GM19438 (cell line): Measurements from ENCODE around the gene PRODH2.
"Not testable (repeated sequence)": the region's sequence is repeated elsewhere in the genome, so short reads cannot be mapped to it uniquely, and the experiment has no call there.

ENCODE experiments used
- ATAC-seq: cut with Tn5 transposase; IDR thresholded peaks from one replicate; pipeline ENCODE4 v1.9.1; 2021; ENCODE audit warnings: low read depth; ENCODE audit not compliant: unreplicated experiment

The PRODH2 gene

DNA sequence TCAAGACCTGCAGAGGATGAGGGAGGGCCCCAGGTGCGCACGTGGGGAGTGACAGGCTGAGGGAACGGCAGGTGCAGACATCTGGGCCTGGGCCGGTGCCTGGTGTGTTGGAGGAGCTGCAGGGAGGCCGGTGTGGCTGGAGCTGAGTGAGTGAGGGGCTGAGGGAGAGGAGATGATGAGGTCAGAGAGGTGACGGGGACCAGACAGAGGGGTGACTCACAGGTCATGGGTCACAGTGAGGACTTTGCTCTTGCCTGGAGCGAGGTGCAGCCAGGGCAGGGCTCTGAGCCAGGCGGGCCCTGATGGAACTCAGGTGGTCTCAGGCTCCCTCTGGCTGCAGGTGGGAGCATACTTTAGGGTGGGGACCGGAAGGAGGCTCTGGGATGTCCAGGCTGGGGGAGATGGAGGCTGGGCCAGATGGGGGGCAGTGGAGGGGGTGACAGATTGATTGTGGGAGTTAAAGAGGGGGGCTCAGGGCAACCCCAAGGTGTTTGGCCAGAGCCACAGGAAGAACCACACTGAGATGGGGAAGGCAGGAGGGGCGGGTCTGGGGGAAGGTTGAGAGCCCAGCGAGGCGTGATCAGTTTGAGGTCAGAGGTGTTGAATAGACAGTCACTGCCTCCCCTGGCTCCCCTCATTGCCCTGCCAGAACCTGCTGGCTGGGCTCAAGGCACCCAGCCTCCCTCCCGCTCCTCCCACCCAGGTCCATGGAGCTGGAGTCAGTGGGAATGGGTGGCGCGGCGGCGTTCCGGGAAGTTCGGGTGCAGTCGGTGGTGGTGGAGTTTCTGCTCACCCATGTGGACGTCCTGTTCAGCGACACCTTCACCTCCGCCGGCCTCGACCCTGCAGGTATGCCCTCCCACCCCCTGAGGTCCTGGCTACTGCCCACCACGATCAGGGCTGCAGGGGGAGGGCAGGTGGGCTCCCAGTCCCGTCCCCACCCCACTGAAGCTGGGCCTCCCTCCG lies 28.9 kb downstream of the PRODH2 start:
- ATAC-seq, result no peak

DNA sequence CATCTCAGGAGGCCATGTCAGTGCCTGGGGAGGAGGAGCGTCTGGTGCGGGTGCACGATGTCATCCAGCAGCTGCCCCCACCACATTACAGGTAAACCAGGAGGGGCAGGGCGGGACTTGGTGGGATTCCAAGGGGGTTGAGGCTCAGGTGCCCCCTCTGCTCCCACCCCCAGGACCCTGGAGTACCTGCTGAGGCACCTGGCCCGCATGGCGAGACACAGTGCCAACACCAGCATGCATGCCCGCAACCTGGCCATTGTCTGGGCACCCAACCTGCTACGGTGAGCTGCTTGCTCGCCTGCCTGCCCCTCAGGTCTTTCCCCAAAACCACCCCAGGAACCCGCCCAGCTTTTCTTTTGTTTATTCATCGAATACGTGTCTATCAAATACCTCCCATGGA lies 30.1 kb downstream of the PRODH2 start:
- ATAC-seq, result no peak

DNA sequence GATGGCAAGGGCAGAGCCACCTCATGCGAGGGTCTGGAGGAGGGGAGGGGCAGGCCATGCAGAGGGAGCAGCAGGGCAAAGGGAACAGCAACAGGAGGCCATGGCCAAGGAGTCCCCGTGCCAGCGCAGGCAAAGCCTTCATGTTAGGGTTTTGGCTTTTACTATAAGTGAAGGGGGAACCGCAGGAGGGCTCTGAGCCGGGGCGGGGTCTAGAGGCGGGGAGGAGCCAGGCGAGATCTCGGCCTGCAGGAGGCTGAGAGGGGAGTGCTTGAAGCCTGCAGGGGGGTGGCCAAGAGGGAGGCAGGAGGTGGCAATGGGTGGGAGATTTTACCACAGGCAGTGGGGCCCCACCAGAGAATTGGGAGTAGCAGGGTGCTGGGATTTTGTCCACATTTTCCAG lies 31.0 kb downstream of the PRODH2 start:
- ATAC-seq, result no peak

DNA sequence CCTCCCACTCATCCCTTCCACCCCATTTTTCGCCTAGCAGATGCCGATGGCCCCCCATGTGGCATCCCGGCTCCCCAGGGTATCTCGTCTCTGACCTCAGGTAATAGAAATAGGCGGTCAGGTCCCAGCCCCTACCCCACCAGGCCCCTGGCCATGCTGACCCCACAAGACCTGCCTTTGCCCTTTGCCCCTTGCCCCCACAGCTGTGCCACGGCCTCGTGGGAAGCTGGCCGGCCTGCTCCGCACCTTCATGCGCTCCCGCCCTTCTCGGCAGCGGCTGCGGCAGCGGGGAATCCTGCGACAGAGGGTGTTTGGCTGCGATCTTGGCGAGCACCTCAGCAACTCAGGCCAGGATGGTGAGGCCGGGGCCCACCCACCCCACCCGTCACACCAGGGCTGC lies 31.9 kb downstream of the PRODH2 start:
- ATAC-seq, result no peak

DNA sequence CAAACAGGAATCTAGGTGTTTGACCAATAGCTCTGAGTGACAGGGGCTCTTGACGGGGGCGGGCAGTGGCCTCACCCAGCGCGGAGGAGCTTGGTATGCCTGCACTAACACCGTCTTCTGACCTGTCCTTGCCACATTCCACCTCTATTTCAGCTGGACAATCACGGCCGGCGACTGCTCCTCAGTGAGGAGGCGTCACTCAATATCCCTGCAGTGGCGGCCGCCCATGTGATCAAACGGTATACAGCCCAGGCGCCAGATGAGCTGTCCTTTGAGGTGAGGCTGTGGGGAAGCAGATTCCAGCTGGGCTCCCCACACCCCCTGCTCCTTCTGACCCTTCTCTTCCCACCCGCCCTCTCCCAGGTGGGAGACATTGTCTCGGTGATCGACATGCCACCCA lies 32.6 kb downstream of the PRODH2 start:
- no peak for ATAC-seq

DNA sequence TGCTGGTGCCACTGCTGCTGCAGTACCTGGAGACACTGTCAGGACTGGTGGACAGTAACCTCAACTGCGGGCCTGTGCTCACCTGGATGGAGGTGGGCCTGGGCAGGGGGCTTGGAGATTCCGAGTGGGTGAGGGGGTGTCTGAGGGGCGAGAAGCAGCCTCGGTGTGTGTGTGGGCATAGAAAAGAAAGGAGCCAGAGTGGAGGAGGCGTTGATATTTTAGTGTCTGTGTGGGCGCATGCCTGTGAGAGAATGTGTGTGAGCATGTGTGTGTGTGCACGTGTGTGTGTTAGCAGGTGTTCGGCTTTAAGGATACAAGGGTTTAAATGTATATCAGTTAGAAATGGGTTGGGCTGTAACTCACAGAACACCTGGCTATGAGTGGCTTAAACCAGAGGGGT lies 33.6 kb downstream of the PRODH2 start:
- no peak for ATAC-seq

DNA sequence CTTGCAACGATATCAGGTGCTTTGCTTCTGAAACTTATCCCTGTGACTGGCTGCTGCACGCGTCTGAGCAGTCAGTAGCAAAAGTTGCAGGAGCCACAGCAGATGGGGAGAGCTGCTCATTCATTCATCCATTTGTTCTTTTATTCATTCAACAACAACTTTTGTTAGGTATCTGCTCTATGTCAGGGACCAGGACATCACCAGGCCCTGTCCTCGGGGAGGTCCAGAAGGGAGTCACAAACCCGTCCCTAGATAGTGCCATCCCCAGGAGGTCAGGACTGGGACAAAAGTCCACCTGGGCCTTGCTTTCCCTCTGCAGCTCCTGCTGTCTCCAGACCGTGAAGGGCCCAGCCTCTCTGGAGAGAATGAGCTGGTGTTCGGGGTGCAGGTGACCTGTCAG lies 34.7 kb downstream of the PRODH2 start:
- no peak for ATAC-seq

DNA sequence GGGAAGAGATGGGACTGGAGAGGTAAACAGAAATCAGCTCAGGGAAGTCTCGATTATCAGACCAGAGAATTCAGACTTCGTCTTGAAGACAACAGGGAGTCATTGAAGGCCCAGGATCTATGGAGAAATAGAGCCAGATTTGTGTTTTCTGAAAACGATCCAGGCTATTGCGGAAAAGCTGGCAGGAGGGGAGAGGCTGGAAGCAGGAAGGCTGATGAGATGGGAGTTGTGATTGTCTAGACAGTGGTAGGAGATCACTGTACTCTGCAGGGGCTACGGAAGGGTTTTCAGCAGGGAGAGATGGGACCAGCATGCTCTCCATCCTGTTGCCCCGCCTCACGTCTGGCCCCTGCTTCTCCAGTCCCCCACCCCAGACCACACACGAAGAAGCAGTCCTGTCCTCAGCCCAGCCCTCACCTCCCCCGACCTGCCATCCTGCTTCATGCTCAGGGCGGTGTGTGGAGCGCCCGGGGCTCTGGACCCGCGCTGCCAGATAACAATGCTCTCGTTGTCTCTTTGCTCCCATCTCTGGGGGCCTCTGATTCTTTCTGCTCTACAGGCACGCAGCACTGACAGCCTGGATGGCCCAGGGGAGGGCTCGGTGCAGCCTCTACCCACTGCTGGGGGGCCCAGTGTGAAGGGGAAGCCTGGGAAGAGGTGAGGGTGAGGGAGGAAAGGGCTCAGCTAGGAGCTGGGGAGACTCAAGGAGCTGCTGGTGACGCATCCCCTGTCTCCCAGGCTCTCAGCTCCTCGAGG lies 35.4 kb downstream of the PRODH2 start:
- ATAC-seq, result no peak

DNA sequence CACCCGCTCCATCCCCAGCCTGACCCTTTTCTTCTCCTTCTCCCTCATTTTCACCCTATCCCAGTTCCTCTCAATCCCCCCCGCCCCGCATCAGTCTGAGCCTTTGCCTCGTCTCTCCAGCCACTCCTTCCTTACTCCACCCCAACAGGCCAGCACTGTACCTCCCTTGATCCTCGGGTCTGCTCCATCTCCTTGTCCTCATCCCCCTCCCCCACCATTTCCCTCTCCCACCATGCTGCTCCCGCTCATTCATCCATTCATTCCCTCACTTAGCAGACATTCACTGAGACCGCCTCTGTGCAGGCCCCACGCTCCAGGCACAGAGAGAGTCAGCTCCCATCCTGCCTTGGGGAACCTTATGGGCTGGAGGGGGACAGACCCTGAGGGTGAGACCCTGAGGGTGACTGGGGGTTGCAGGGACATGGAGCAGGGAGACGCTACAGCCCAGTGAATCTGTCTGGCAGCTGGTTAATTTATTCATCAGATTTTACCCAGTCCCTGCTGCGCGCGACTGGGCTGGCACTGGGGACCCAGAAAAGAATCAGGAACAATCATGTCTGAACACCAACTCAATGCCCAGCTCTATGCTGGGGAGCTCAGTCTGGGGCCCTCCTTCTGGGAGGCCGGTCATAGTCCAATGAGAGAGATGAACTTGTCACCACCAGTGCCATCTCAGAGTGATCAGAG lies 36.4 kb downstream of the PRODH2 start:
- no peak for ATAC-seq

DNA sequence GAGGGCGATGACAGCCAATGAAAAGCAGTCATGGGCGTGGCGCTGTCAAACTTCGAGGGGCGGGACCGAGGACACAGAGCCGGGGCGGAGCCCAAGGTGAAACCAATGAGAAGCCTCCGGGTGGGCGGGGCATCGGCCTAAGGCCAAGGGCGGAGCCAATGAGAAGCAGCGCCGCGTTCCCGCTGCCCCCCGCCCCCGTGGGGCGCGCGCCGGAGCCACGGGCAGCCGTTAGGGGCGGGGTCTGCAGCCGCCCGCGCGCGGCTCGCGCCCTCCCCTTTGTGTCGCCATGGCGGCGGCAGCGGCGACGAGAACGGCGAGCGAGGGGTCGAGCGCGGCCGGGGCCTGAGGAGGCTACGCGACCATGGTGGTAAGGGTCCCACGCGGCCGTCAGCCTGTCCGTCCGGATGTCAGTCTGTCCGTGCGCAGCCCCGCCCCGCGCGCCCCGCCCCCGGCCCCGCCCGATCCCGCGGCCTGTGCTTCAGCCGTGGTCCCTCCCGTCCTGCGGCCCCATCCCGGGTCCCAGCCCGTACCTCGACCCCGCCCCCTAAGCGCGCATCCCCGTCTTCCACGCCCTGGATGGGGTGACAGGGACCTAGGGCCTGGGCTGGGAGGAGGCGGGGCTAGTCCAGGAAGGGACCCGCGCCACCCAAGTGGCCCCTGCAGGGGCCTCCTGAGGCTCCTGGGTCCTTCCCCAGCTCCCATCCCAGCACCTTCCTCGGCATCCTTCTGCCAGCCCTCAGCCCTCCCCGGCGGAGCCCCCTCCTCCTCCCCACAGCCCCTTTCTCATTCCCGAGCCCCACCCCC lies 37.1 kb downstream of the PRODH2 start, which contains the start of gene ARHGAP33:
Gene ARHGAP33 (plus strand): TSS at position 267 of the 804 bp plus-strand sequence. CDS start 95 bp downstream, at position 362.
- ATAC-seq, result peak; percentile 89

DNA sequence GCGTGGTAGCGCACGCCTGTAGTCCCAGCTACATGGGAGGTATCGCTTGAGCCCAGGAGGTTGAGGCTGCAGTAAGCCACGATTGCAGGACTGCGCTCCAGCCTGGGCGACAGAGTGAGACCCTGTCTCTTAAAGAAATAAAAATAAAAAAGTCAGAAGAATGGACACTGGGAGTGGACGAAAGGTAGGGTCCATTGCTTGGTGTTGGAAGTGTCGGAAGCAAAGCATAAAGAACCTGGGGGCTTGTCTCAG lies 37.7 kb downstream of the PRODH2 start:
- no peak for ATAC-seq

DNA sequence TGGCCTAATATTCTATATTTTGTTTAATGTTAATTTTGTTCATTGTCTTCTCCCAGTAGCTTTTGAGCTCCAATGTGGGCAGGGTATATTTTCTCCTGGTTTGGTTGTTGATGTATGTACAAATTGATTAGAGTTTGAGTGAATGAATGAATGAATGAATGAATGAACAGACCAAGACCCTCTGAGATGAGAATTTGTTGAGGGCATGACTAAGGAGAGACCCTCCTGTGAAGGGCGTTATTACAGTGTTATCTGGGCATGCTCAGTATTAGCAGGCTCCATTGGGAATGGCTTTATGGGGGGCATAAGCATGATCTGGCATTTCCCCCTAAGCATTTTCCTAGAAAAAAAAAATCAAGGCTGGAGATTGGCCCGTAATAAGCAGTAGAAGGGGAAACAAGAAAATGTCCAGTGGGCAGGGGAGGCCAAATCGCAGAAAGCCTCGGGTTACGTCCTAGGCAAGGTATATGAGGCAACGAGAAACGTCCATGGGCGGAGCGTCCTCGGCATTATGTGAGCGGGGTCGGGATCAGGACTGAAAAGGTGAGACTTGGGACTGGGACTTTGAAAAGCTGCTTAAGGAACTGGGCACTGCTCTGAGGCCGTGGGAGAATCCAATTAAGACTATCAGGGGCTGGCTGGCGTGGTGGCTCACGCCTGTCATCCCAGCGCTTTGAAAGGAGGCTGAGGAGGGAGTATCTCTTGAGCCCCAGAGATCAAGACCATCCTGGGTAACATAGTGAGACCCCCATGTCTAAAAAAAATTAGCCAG lies 38.2 kb downstream of the PRODH2 start:
- ATAC-seq, result no peak

DNA sequence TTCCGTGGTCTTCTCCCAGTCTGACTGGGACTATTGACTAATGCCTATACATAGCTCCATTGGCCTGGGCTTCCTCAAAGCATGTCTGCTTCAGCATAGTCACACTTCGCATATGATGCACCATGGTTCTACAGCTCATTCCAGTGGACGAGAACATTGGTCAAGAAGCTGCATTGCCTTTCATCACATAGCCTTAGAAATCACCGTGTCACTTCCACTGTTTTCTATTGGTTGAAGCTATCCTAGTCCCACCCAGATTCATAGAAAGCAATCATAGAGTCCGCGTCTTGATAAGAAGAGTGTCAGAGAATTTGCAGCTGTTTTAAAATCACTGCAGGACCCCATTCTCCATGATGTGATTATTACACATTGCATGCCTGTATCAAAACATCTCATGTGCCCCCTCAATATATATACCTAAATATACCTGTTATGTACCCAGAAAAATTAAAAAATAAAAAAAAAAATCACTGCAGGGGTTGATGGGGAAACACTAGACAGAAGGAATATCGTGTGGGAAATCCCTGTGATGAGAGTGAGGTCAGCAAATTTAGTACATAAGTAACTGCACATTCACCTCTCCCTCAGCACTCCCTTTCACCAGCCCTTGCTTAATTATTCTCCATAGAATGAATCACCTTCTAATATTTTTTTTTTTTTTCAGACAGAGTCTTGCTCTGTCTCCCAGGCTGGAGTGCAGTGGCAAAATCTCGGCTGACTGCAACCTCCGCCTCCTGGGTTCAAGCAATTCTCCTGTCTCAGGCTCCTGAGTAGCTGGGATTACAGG lies 39.4 kb downstream of the PRODH2 start:
- no peak for ATAC-seq

DNA sequence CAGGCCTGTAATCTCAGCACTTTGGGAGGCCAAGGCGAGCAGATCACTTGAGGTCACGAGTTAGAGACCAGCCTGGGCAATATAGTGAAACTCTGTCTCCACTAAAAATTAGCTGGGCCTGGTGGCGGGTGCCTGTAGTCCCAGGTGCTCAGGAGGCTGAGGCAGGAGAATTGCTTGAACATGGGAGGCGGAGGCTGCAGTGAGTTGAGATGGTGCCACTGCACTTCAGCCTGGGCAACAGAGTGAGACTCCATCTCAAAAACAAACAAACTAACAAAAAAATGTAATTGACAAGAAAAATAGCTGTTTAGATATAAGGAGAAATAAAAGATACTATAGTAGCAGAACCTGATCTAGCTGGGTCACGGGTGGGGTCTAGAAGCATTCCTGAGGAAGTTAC lies 40.3 kb downstream of the PRODH2 start:
- not testable (repeated sequence) for ATAC-seq

DNA sequence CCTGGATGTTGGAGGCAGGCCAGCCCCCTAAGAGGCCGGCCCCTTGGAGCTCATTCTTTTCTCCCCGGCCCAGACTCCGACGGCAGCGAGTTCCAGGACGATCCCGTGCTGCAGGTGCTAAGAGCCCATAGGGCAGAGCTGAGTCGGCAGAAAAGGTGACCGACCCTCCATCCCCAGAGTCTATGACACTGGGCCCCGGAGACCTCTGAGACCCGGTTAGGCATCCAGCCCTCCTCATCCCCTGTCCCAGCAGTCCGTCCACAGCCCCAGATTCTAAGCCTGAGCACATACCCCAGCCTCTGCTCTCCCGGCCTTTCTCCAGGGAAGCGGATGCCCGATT lies 44.6 kb downstream of the PRODH2 start:
- no peak for ATAC-seq

DNA sequence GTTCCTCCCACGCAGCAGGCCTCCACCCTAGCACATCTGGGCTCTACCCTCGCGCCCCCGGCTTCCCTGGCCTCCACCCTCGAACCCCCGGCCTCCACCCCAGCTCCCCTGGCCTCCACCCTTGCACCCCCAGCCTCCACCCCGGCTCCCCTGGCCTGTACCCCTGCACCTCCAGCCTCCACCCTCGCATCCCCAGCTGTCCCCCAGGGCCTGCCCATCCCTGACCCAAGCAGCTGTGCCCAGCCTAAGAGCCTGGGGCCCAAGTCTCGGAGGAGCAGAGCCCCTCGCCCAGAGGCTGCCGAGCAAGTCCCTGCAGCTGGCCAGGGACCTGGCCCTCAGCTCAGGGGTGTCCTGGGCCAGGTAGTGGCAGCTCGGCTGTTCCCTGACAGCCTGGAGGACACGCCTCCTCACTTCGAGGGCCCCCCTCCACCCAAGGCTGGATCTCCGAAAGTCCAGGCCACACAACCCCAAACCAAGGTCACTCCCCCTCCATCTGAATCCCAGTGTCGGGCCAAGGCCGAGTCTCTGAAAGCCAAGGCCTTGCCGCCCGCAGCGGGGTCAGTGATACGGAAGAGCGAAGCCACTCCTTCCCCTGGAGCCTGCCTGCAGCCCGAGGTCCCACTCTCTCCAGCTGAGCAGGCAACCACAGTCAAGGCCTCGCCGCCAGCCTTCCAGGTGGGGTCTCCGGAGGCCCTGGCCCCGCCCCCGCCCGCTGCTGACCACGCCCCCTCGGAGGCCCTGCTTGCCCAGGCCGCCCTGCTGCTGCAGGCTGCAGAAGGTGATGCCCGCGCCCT lies 45.2 kb downstream of the PRODH2 start:
- ATAC-seq, result no peak

DNA sequence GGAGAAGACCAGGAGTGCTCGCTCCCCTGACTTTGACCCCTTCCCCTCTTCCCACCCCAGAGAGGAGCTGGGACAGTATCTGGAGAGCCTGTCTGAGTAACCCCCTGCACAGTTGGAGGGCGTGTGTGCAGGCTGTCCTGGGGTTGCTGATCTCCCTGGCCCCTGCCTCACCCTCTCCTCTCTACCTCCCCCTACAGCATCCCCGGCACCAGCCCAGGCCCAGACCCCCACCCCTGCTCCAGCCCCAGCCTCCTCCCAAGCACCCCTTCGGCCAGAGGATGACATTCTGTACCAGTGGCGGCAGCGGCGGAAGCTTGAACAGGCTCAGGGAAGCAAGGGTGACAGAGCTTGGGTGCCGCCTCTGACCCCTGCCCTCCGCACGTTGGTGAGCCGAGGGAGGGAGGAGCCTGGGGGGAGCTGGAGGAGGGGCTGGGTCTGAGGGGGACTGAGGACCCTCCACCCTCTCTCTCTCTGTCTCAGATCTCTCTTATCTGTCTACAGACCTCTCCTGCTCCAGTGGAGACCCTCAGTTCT lies 46.0 kb downstream of the PRODH2 start:
- ATAC-seq, result no peak
